ENCODE results near the gene TGFBR3. TPM values are rescaled to one million over a fixed set of nuclear protein-coding genes. Genes with fewer than 3 reads are reported as not detected.

Gene TGFBR3
- total and polyA plus RNA-seq, 2 experiments from 2014 or later: 16.2 to 26.5 TPM

- Histone ChIP-seq H3K4me2 (ENCODE audit: unreplicated experiment) (peak overlapping the region; percentile 44), H3K9me2 (ENCODE audit: insufficient read depth) (no peaks in the 10 kb centered on the region), H3K36me3 (ENCODE audit: low read depth) (no peaks in the 10 kb centered on the region), H3K27ac (no peak overlapping the region), H3K9ac (no peak overlapping the region), H3F3A (ENCODE audit: insufficient read depth) (peaks cover 18% of the 10 kb centered on the region; the same call in 1 of the 2 replicates), H3K9me3 (ENCODE audit: low read depth) (no peaks in the 10 kb centered on the region), H3K79me2 (ENCODE audit: insufficient read depth) (peaks cover 99% of the 10 kb centered on the region), H2AFZ (no peak overlapping the region), H4K20me1 (ENCODE audit: insufficient read depth) (peaks cover 3% of the 10 kb centered on the region; the same call in 1 of the 2 replicates), H3K27me3 (replicated peaks; ENCODE audit: insufficient read depth) (no peaks in the 10 kb centered on the region), H3K4me3 (no peak overlapping the region), H3K4me1 (ENCODE audit: insufficient read depth) (peaks cover 41% of the 10 kb centered on the region)
- TF ChIP-seq EZH2phosphoT487 (IDR thresholded peaks at IDR 0.05; ENCODE audit: insufficient read depth, low read depth) (no peak), EZH2 (IDR thresholded peaks at IDR 0.05; ENCODE audit: insufficient read depth, poor library complexity, severe bottlenecking) (no peak)
- DNase-seq: no peak
- in situ Hi-C loops (cut with MboI): no loop called here
- 86 to 88% methylated on average over 5 of the region's 5 CpGs for WGBS, 2 experiments (ENCODE audit: low coverage in 1 of 2, low lambda C conversion rate in 2 of 2, missing lambda C conversion rate in 2 of 2)
Measured at GRCh38 chr1:91876040-91876470, 9.9 kb downstream of the TGFBR3 start.

GRCh38 chr1:91874167-91874566, 11.8 kb downstream of the TGFBR3 start:
- H3K27me3 ChIP-seq (replicated peaks; ENCODE audit: insufficient read depth): no peaks in the 10 kb centered on the region

GRCh38 chr1:91872559-91873081, 13.3 kb downstream of the TGFBR3 start:
- Histone ChIP-seq H3F3A (ENCODE audit: insufficient read depth) (peaks cover 18% of the 10 kb centered on the region; the same call in 1 of the 2 replicates), H4K20me1 (ENCODE audit: insufficient read depth) (peaks cover 12% of the 10 kb centered on the region; the same call in 1 of the 2 replicates), H3K4me1 (ENCODE audit: insufficient read depth) (peaks cover 30% of the 10 kb centered on the region), H3K79me2 (ENCODE audit: insufficient read depth) (peaks cover 99% of the 10 kb centered on the region), H3K27ac (no peak overlapping the region), H3K27me3 (replicated peaks; ENCODE audit: insufficient read depth) (no peaks in the 10 kb centered on the region), H3K4me2 (ENCODE audit: unreplicated experiment) (peak overlapping the region; percentile 49), H3K36me3 (ENCODE audit: low read depth) (no peaks in the 10 kb centered on the region), H3K4me3 (no peak overlapping the region), H3K9me3 (ENCODE audit: low read depth) (no peaks in the 10 kb centered on the region), H3K9ac (no peak overlapping the region), H3K9me2 (ENCODE audit: insufficient read depth) (no peaks in the 10 kb centered on the region), H2AFZ (no peak overlapping the region)
- WGBS, 2 experiments (ENCODE audit: low coverage in 1 of 2, low lambda C conversion rate in 2 of 2, missing lambda C conversion rate in 2 of 2): 43 to 51% methylated on average over 7 of the region's 7 CpGs
- TF ChIP-seq EZH2phosphoT487 (IDR thresholded peaks at IDR 0.05; ENCODE audit: insufficient read depth, low read depth): no peak
- no peak for TF ChIP-seq EZH2 (IDR thresholded peaks at IDR 0.05; ENCODE audit: insufficient read depth, poor library complexity, severe bottlenecking)
- DNase-seq: peak; percentile 22
- in situ Hi-C loops (cut with MboI): no loop called here

More at GRCh38 chr1:91874167-91874566, 11.8 kb downstream of the TGFBR3 start:
- no peaks in the 10 kb centered on the region for H3K9me2 ChIP-seq (ENCODE audit: insufficient read depth)
- H4K20me1 ChIP-seq (ENCODE audit: insufficient read depth): peaks cover 10% of the 10 kb centered on the region; the same call in 1 of the 2 replicates
- TF ChIP-seq EZH2 (IDR thresholded peaks at IDR 0.05; ENCODE audit: insufficient read depth, poor library complexity, severe bottlenecking): no peak
- TF ChIP-seq EZH2phosphoT487 (IDR thresholded peaks at IDR 0.05; ENCODE audit: insufficient read depth, low read depth): no peak
- DNase-seq: no peak
- no peak overlapping the region for H2AFZ ChIP-seq
- no peak overlapping the region for H3K9ac ChIP-seq
- in situ Hi-C loops (cut with MboI): no loop called here
- H3K79me2 ChIP-seq (ENCODE audit: insufficient read depth): peaks cover 99% of the 10 kb centered on the region
- H3K27ac ChIP-seq: no peak overlapping the region
- H3K36me3 ChIP-seq (ENCODE audit: low read depth): no peaks in the 10 kb centered on the region
- peaks cover 18% of the 10 kb centered on the region; the same call in 1 of the 2 replicates for H3F3A ChIP-seq (ENCODE audit: insufficient read depth)
- no peaks in the 10 kb centered on the region for H3K9me3 ChIP-seq (ENCODE audit: low read depth)
- WGBS, 2 experiments (ENCODE audit: low coverage in 1 of 2, low lambda C conversion rate in 2 of 2, missing lambda C conversion rate in 2 of 2): 99% methylated on average over 4 of the region's 4 CpGs
- H3K4me2 ChIP-seq (ENCODE audit: unreplicated experiment): no peak overlapping the region
- H3K4me3 ChIP-seq: no peak overlapping the region
- peaks cover 34% of the 10 kb centered on the region for H3K4me1 ChIP-seq (ENCODE audit: insufficient read depth)

- Histone ChIP-seq H3K4me2 (ENCODE audit: unreplicated experiment) (peak overlapping the region; percentile 49), H4K20me1 (ENCODE audit: insufficient read depth) (peaks cover 12% of the 10 kb centered on the region; the same call in 1 of the 2 replicates), H3K27me3 (replicated peaks; ENCODE audit: insufficient read depth) (no peaks in the 10 kb centered on the region), H3K4me3 (no peak overlapping the region), H3K9ac (no peak overlapping the region), H3K79me2 (ENCODE audit: insufficient read depth) (peaks cover 99% of the 10 kb centered on the region), H3K36me3 (ENCODE audit: low read depth) (no peaks in the 10 kb centered on the region), H2AFZ (no peak overlapping the region), H3K27ac (no peak overlapping the region), H3K9me3 (ENCODE audit: low read depth) (no peaks in the 10 kb centered on the region), H3K4me1 (ENCODE audit: insufficient read depth) (peaks cover 23% of the 10 kb centered on the region), H3F3A (ENCODE audit: insufficient read depth) (peaks cover 16% of the 10 kb centered on the region; the same call in 1 of the 2 replicates), H3K9me2 (ENCODE audit: insufficient read depth) (no peaks in the 10 kb centered on the region)
- DNase-seq: peak; percentile 50
- 10 to 12% methylated on average over 2 of the region's 2 CpGs for WGBS, 2 experiments (ENCODE audit: low coverage in 1 of 2, low lambda C conversion rate in 2 of 2, missing lambda C conversion rate in 2 of 2)
- in situ Hi-C loops (cut with MboI): no loop called here
- TF ChIP-seq EZH2phosphoT487 (IDR thresholded peaks at IDR 0.05; ENCODE audit: insufficient read depth, low read depth): no peak
- TF ChIP-seq EZH2 (IDR thresholded peaks at IDR 0.05; ENCODE audit: insufficient read depth, poor library complexity, severe bottlenecking): no peak
Measured at GRCh38 chr1:91872000-91872399, 14.0 kb downstream of the TGFBR3 start.

Data from GM23248 (cell line).